Peyer's patch (tissue), 4 donors: ENCODE measurements around the gene CETP.

ENCODE experiments used
- POLR2A ChIP-seq, 2 donors: fragments of 450-650 bp; IDR thresholded peaks; one replicate each; pipeline ENCODE4 v1.5.1; 2017; ENCODE audit warnings: antibody characterized with exemption in 2 of 2, mild to moderate bottlenecking in 2 of 2, moderate library complexity in 2 of 2
- TF ChIP-seq, protein P1 (sequence below), 6 experiments: fragments of 450-650 bp in 4 of 6; fragments of 200-600 bp in 2 of 6; sonication (generic) in 1 of 6; IDR thresholded peaks; one replicate each; pipeline ENCODE4 v1.5.1; 2017 to 2019; ENCODE audit warnings: antibody characterized with exemption in 6 of 6, mild to moderate bottlenecking in 3 of 6, moderate library complexity in 1 of 6

DNA sequence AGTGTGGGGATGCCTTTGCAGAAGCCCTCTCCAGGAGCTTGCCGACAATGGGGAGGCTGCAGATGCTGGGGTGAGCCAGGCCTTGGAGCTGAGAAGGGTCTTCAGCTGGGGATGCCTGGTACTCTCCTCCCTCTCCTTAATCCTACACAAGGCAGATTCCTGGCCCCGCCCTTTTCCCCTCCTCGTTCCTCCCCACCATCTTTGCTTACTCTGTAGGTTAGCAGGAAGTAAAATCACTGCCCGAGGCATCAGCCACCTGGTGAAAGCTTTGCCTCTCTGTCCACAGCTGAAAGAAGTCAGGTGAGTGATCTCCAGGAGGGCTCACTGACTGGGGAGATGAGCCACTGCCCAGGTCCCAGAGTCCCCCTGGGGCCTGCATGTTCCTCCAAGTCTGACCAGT lies 66.3 kb downstream of the CETP start:
- TF ChIP-seq POLR2A (IDR thresholded peaks at IDR 0.05) = no peak
- TF ChIP-seq, protein P1, sequence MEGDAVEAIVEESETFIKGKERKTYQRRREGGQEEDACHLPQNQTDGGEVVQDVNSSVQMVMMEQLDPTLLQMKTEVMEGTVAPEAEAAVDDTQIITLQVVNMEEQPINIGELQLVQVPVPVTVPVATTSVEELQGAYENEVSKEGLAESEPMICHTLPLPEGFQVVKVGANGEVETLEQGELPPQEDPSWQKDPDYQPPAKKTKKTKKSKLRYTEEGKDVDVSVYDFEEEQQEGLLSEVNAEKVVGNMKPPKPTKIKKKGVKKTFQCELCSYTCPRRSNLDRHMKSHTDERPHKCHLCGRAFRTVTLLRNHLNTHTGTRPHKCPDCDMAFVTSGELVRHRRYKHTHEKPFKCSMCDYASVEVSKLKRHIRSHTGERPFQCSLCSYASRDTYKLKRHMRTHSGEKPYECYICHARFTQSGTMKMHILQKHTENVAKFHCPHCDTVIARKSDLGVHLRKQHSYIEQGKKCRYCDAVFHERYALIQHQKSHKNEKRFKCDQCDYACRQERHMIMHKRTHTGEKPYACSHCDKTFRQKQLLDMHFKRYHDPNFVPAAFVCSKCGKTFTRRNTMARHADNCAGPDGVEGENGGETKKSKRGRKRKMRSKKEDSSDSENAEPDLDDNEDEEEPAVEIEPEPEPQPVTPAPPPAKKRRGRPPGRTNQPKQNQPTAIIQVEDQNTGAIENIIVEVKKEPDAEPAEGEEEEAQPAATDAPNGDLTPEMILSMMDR (IDR thresholded peaks at IDR 0.05) = no peak
